IMR-90 (cell line): ENCODE measurements around the gene SHC4. TPM values are rescaled to one million over a fixed set of nuclear protein-coding genes. Genes with fewer than 3 reads are reported as not detected.

Experiments used
- ATAC-seq: fragments of 200-7000 bp; cut with Tn5 transposase; 2 replicates; pipeline ENCODE4 v1.9.1; 2020; ENCODE audit warnings: low read depth, mild to moderate bottlenecking, moderate library complexity
- BruUV-seq: library from RNA; stranded (reverse); fragments of 400-500 nt; replicated peaks from 2 replicates; lab custom pipeline; 2021; lab: Mats Ljungman, UMichigan
- CTCF ChIA-PET: fragments of 300-600 bp; formaldehyde crosslinking; extraction: SDS; loops from one replicate; lab custom pipeline; 2021; ENCODE audit warnings: antibody characterized with exemption; lab: Yijun Ruan, JAX
- POLR2A ChIA-PET: fragments of 300-600 bp; sonication (Branson Sonifier 250); formaldehyde crosslinking; loops from one replicate; lab custom pipeline; 2022; ENCODE audit warnings: antibody characterized with exemption; ENCODE audit not compliant: unreplicated experiment; lab: Charles Lee
- DNase-seq: peaks from one replicate; pipeline ENCODE4 v3.0.0; 2013
- H2AFZ ChIP-seq: replicated peaks from 2 replicates; pipeline ENCODE3; 2013; ENCODE audit warnings: low read length, mild to moderate bottlenecking; ENCODE audit not compliant: poor library complexity
- H2AK5ac ChIP-seq: 2 replicates; pipeline ENCODE4 v1.6.1; 2013; ENCODE audit warnings: low read depth, low read length, inconsistent platforms
- H2AK9ac ChIP-seq: replicated peaks from 2 replicates; pipeline ENCODE3; 2013; ENCODE audit warnings: mild to moderate bottlenecking, low read depth, low read length, moderate library complexity; ENCODE audit not compliant: poor library complexity
- H2BK120ac ChIP-seq: 2 replicates; pipeline ENCODE4 v1.6.1; 2013; ENCODE audit warnings: low read depth, low read length, inconsistent platforms
- H2BK15ac ChIP-seq: 3 replicates; pipeline ENCODE4 v1.6.1; 2013; ENCODE audit warnings: low read depth, low read length, inconsistent platforms
- H2BK20ac ChIP-seq: 2 replicates; pipeline ENCODE4 v1.6.1; 2013; ENCODE audit warnings: low read depth, mild to moderate bottlenecking, inconsistent platforms, low read length, moderate library complexity
- H2BK5ac ChIP-seq: 2 replicates; pipeline ENCODE4 v1.6.1; 2013; ENCODE audit warnings: mild to moderate bottlenecking, low read depth, low read length, inconsistent platforms; ENCODE audit not compliant: poor library complexity, severe bottlenecking
- H3K14ac ChIP-seq: replicated peaks from 2 replicates; pipeline ENCODE4 v1.6.1; 2013; ENCODE audit warnings: low read depth, low read length, inconsistent platforms
- H3K18ac ChIP-seq: 2 replicates; pipeline ENCODE4 v1.6.1; 2013; ENCODE audit warnings: low read depth, low read length, control low read depth
- H3K23ac ChIP-seq: 2 replicates; pipeline ENCODE4 v1.6.1; 2013; ENCODE audit warnings: low read depth, low read length, inconsistent platforms
- H3K27ac ChIP-seq: 2 replicates; pipeline ENCODE4 v1.5.1; 2013; ENCODE audit warnings: mild to moderate bottlenecking, control low read depth, low read length; ENCODE audit not compliant: insufficient read depth
- H3K27me3 ChIP-seq: 2 replicates; pipeline ENCODE4 v1.6.1; 2013; ENCODE audit warnings: low read length; ENCODE audit not compliant: control insufficient read depth, insufficient read depth
- H3K36me3 ChIP-seq: 2 replicates; pipeline ENCODE4 v1.6.1; 2013; ENCODE audit warnings: low read length, mixed read lengths; ENCODE audit not compliant: control insufficient read depth, insufficient read depth
- H3K4ac ChIP-seq: 2 replicates; pipeline ENCODE4 v1.6.1; 2013; ENCODE audit warnings: low read depth, low read length, inconsistent platforms
- H3K4me1 ChIP-seq: 2 replicates; pipeline ENCODE4 v1.6.1; 2013; ENCODE audit warnings: low read length, mixed read lengths; ENCODE audit not compliant: control insufficient read depth, insufficient read depth
- H3K4me2 ChIP-seq: 2 replicates; pipeline ENCODE4 v1.6.1; 2013; ENCODE audit warnings: low read depth, mild to moderate bottlenecking, control low read depth, low read length, moderate library complexity
- H3K4me3 ChIP-seq: 2 replicates; pipeline ENCODE4 v1.5.1; 2013; ENCODE audit warnings: low read depth, mild to moderate bottlenecking, control low read depth, low read length, moderate library complexity; ENCODE audit not compliant: insufficient read depth
- H3K56ac ChIP-seq: 2 replicates; pipeline ENCODE4 v1.6.1; 2013; ENCODE audit warnings: low read length, inconsistent platforms; ENCODE audit not compliant: insufficient read depth; ENCODE audit errors: extremely low read depth
- H3K79me1 ChIP-seq, 2 experiments: 2 replicates each; pipeline ENCODE4 v1.6.1; 2013; ENCODE audit warnings: low read length in 2 of 2, inconsistent platforms in 1 of 2, low read depth in 1 of 2
- H3K9ac ChIP-seq: 2 replicates; pipeline ENCODE4 v1.6.1; 2013; ENCODE audit warnings: low read depth, low read length, control low read depth
- H3K9me1 ChIP-seq: 2 replicates; pipeline ENCODE4 v1.6.1; 2013; ENCODE audit warnings: low read length, inconsistent platforms; ENCODE audit not compliant: insufficient read depth
- H3K9me3 ChIP-seq: 2 replicates; pipeline ENCODE4 v1.6.1; 2013; ENCODE audit warnings: low read length; ENCODE audit not compliant: control insufficient read depth, insufficient read depth
- H4K20me1 ChIP-seq: 2 replicates; pipeline ENCODE4 v1.6.1; 2013; ENCODE audit warnings: low read length, inconsistent platforms; ENCODE audit not compliant: insufficient read depth
- H4K5ac ChIP-seq: 2 replicates; pipeline ENCODE4 v1.6.1; 2013; ENCODE audit warnings: mild to moderate bottlenecking, low read depth, low read length, control low read depth
- H4K8ac ChIP-seq, 2 experiments: 2 replicates each; pipeline ENCODE4 v1.6.1; 2013; ENCODE audit warnings: low read depth in 2 of 2, low read length in 2 of 2, control low read depth in 1 of 2, inconsistent platforms in 1 of 2
- H4K91ac ChIP-seq: 2 replicates; pipeline ENCODE4 v1.6.1; 2013; ENCODE audit warnings: low read depth, low read length, inconsistent platforms; ENCODE audit not compliant: insufficient read depth
- BHLHE40 ChIP-seq: fragments of 150-350 bp; IDR thresholded peaks from 2 replicates; pipeline ENCODE4 v1.6.1; 2016; ENCODE audit warnings: mild to moderate bottlenecking, low read depth, low read length
- CEBPB ChIP-seq: IDR thresholded peaks from 2 replicates; pipeline ENCODE4 v1.6.1; 2012; ENCODE audit warnings: low read depth, low read length, improper control_type of control experiment
- CHD1 ChIP-seq: IDR thresholded peaks from 2 replicates; pipeline ENCODE4 v1.6.1; 2012; ENCODE audit warnings: low read depth, low read length, improper control_type of control experiment
- MAZ ChIP-seq: IDR thresholded peaks from 2 replicates; pipeline ENCODE4 v1.6.1; 2012; ENCODE audit warnings: low read depth, mild to moderate bottlenecking, low read length, improper control_type of control experiment, moderate library complexity, borderline replicate concordance
- MXI1 ChIP-seq: IDR thresholded peaks from 2 replicates; pipeline ENCODE4 v1.6.1; 2012; ENCODE audit warnings: low read depth, mild to moderate bottlenecking, low read length, moderate library complexity, borderline replicate concordance
- NFE2L2 ChIP-seq: fragments of 150-350 bp; IDR thresholded peaks from 2 replicates; pipeline ENCODE4 v1.6.1; 2016; ENCODE audit warnings: low read depth, mild to moderate bottlenecking, low read length
- POLR2A ChIP-seq: IDR thresholded peaks from 2 replicates; pipeline ENCODE4 v1.6.1; 2012; ENCODE audit warnings: mild to moderate bottlenecking, low read depth, low read length
- RAD21 ChIP-seq: IDR thresholded peaks from 2 replicates; pipeline ENCODE4 v1.6.1; 2012; ENCODE audit warnings: low read length, improper control_type of control experiment
- RCOR1 ChIP-seq: IDR thresholded peaks from 2 replicates; pipeline ENCODE4 v1.6.1; 2012; ENCODE audit warnings: mild to moderate bottlenecking, low read length, improper control_type of control experiment; ENCODE audit not compliant: insufficient replicate concordance
- RFX5 ChIP-seq: IDR thresholded peaks from 2 replicates; pipeline ENCODE4 v1.8.0; 2012; ENCODE audit warnings: low read depth, mild to moderate bottlenecking, low read length, moderate library complexity
- SMC3 ChIP-seq: fragments of 150-350 bp; IDR thresholded peaks from 2 replicates; pipeline ENCODE4 v1.6.1; 2016; ENCODE audit warnings: low read depth, mild to moderate bottlenecking, antibody characterized with exemption, low read length, moderate library complexity
- WGBS, 2 experiments: methylation state at CpG; one replicate each; pipeline versions ENCODE4 v1.1.5 to v1.1.7; 2013; ENCODE audit warnings: missing lambda C conversion rate in 2 of 2; ENCODE audit not compliant: insufficient read length in 1 of 2; ENCODE audit errors: extremely low coverage in 2 of 2; 5-methylcytosine and 5-hydroxymethylcytosine counted together
- dilution Hi-C: fragments of 300-500 bp; cut with HindIII; formaldehyde crosslinking; loops from one replicate; pipeline ENCODE4 v1.14.3; 2018; ENCODE audit warnings: low sequenced_read_pairs; ENCODE audit not compliant: unreplicated experiment
- in situ Hi-C: fragments of 300-500 bp; cut with MboI; formaldehyde crosslinking; loops from 3 replicates; pipeline ENCODE4 v1.14.3; 2019; ENCODE audit warnings: low sequenced_read_pairs, inconsistent platforms, mixed read lengths
- intact Hi-C: fragments of 100-400 bp; cut with micrococcal nuclease; formaldehyde crosslinking; loops from 2 replicates; pipeline ENCODE4 v1.10.0; 2022
- polyA plus RNA-seq, 3 experiments: library from polyadenylated mRNA; depleted of rRNA; stranded (reverse); fragments of >200 nt; gene quantifications; 2 replicates each; pipeline ENCODE4 v1.2.3, GENCODE V29; 2012; ENCODE audit warnings: low replicate concordance in 1 of 3
- total RNA-seq: library from RNA; depleted of rRNA; stranded (reverse); fragments of >200 nt; gene quantifications from 2 replicates; pipeline ENCODE4 v1.2.3, GENCODE V29; 2012
- TF ChIP-seq, protein P1 (sequence below): conservative IDR thresholded peaks from 2 replicates; pipeline ENCODE4 v1.5.1; 2012; ENCODE audit warnings: mild to moderate bottlenecking, low read depth, low read length, improper control_type of control experiment
- TF ChIP-seq, protein P2 (sequence below): fragments of 150-350 bp; IDR thresholded peaks from 2 replicates; pipeline ENCODE4 v1.6.1; 2016; ENCODE audit warnings: low read depth, mild to moderate bottlenecking, low read length, moderate library complexity, borderline replicate concordance

The SHC4 gene
- total and polyA plus RNA-seq, 2 of the 4 experiments (the other 2 are of a cell fraction) = 0.91 to 2.7 TPM

DNA sequence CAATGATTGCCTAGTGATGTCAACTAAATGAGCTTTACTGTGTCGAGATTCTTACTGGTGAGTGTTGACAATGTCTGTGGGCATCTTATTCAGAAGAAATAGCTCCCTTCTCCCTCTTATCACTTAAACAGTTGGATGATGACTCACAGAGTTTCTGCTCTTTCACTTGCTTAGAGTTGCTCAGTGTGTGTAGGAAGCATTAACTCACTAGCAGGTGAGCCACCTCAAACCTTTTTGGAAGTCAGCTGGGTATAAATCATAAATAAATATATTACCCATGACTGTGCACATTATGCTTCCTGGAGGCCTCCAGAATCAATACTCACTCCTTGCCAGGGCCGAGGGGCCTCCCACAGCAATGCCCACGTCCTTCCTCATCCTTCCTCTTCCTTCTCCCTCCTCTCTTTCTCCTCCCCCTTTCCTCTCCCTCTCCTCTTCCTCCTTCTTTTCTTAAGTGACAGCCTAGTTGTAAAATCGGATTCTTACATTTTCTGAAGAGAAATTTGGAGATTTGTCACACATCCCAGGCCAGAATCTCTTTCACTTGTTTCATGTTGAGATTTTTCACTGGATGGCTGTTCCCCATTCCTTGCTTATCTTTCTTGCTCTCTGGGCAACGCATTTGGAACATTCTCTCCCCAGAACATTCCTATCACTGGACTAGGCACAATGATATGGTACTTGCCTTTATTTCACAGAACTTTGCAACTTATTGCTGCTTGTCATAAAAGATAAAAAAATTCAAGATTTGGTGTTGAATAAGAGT, 17.5 kb downstream of the SHC4 start:
- no peak overlapping the region for H3K27ac ChIP-seq
- TF ChIP-seq NFE2L2 (peak; percentile 62; the same call in 1 of the 2 replicates), MXI1 (no peak), RAD21 (peak; percentile 19; the same call in 1 of the 2 replicates), MAZ (no peak), SMC3 (no peak), CHD1 (no peak), POLR2A (no peak), BHLHE40 (no peak), RCOR1 (peak; percentile 76), CEBPB (no peak), RFX5 (no peak)
- TF ChIP-seq, protein P1, sequence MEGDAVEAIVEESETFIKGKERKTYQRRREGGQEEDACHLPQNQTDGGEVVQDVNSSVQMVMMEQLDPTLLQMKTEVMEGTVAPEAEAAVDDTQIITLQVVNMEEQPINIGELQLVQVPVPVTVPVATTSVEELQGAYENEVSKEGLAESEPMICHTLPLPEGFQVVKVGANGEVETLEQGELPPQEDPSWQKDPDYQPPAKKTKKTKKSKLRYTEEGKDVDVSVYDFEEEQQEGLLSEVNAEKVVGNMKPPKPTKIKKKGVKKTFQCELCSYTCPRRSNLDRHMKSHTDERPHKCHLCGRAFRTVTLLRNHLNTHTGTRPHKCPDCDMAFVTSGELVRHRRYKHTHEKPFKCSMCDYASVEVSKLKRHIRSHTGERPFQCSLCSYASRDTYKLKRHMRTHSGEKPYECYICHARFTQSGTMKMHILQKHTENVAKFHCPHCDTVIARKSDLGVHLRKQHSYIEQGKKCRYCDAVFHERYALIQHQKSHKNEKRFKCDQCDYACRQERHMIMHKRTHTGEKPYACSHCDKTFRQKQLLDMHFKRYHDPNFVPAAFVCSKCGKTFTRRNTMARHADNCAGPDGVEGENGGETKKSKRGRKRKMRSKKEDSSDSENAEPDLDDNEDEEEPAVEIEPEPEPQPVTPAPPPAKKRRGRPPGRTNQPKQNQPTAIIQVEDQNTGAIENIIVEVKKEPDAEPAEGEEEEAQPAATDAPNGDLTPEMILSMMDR = no peak
- TF ChIP-seq, protein P2, sequence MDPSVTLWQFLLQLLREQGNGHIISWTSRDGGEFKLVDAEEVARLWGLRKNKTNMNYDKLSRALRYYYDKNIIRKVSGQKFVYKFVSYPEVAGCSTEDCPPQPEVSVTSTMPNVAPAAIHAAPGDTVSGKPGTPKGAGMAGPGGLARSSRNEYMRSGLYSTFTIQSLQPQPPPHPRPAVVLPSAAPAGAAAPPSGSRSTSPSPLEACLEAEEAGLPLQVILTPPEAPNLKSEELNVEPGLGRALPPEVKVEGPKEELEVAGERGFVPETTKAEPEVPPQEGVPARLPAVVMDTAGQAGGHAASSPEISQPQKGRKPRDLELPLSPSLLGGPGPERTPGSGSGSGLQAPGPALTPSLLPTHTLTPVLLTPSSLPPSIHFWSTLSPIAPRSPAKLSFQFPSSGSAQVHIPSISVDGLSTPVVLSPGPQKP = no peak

More for the DNA sequence above, 17.5 kb downstream of the SHC4 start:
- H3K27me3 ChIP-seq = no peaks in the 10 kb centered on the region
- H3K4me2 ChIP-seq = peak overlapping the region; percentile 3; the same call in 1 of the 2 replicates
- H4K8ac ChIP-seq = peak overlapping the region; percentile 12 to 27; a peak in 1 of 4 replicates
- H2BK15ac ChIP-seq = 0 out of 3 replicates have a peak overlapping the region, but pooled peaks have one; percentile 23
- H3K79me1 ChIP-seq = peaks cover 2 to 22% of the 10 kb centered on the region in 2 experiments; a peak in 3 of 4 replicates
- ATAC-seq (peak; percentile 95), DNase-seq (peak; percentile 90)
- BruUV-seq = no TSS peak
- H2BK5ac ChIP-seq = peak overlapping the region; percentile 28
- H2AK5ac ChIP-seq = peak overlapping the region; percentile 68; the same call in 1 of the 2 replicates
- peak overlapping the region; percentile 66 for H2AFZ ChIP-seq
- H3K4me3 ChIP-seq = no peak overlapping the region
- H3K4me1 ChIP-seq = peaks cover 2% of the 10 kb centered on the region; the same call in 1 of the 2 replicates
- H3K9me3 ChIP-seq = no peaks in the 10 kb centered on the region
- 60% methylated on average over 1 of the region's 5 CpGs; no CpG with 5 or more reads in 1 of the 2 experiments for WGBS, 2 experiments
- 0 out of 2 replicates have a peak, but pooled peaks cover 2% of the 10 kb centered on the region for H3K9me1 ChIP-seq
- no peak overlapping the region for H4K91ac ChIP-seq
- H2BK120ac ChIP-seq = peak overlapping the region; percentile 20; the same call in 1 of the 2 replicates
- H3K14ac ChIP-seq = no peak overlapping the region
- ChIA-PET CTCF (interaction anchor here (1.0 kb wide), 1 partner anchor 20 kb away, joined by 3 read pairs; no protein-coding TSS in a partner anchor), POLR2A (no interaction called here)
- H3K18ac ChIP-seq = no peak overlapping the region; the same call in 1 of the 2 replicates
- peak overlapping the region; percentile 20; the same call in 1 of the 2 replicates for H3K4ac ChIP-seq
- dilution Hi-C loops (no loop called here), in situ Hi-C loops (no loop called here), intact Hi-C loops (no loop called here)
- no peak overlapping the region for H3K9ac ChIP-seq
- peak overlapping the region; percentile 23; the same call in 1 of the 2 replicates for H2BK20ac ChIP-seq
- H4K5ac ChIP-seq = no peak overlapping the region
- no peak overlapping the region for H3K23ac ChIP-seq
- no peaks in the 10 kb centered on the region for H4K20me1 ChIP-seq
- H3K36me3 ChIP-seq = no peaks in the 10 kb centered on the region
- no peak overlapping the region for H3K56ac ChIP-seq
- no peak overlapping the region for H2AK9ac ChIP-seq
